Mucosa of rectum (tissue), 2 donors: ENCODE measurements around the gene PRR29.
A peak's percentile ranks its signal among the peaks of the same experiment; 100 is the strongest.
"Not testable (repeated sequence)": the region's sequence is repeated elsewhere in the genome, so short reads cannot be mapped to it uniquely, and the experiment has no call there.

Experiments used
- H3K27ac ChIP-seq, 2 donors: one replicate each; pipeline ENCODE4 v1.7.0; 2013; ENCODE audit warnings: inconsistent platforms in 2 of 2, low read depth in 2 of 2, low read length in 2 of 2
- H3K27me3 ChIP-seq, 2 donors: one replicate each; pipeline ENCODE4 v1.7.0; 2013; ENCODE audit warnings: low read length in 2 of 2; ENCODE audit not compliant: control insufficient read depth in 2 of 2, insufficient read depth in 2 of 2
- H3K36me3 ChIP-seq, 2 donors: one replicate each; pipeline ENCODE4 v1.7.0; 2013; ENCODE audit warnings: low read length in 2 of 2; ENCODE audit not compliant: control insufficient read depth in 2 of 2, insufficient read depth in 2 of 2
- H3K4me1 ChIP-seq, 2 donors: one replicate each; pipeline ENCODE4 v1.7.0; 2013; ENCODE audit warnings: low read length in 2 of 2, mild to moderate bottlenecking in 1 of 2; ENCODE audit not compliant: control insufficient read depth in 2 of 2, insufficient read depth in 2 of 2
- H3K4me3 ChIP-seq, 2 donors: one replicate each; pipeline ENCODE4 v1.7.0; 2013; ENCODE audit warnings: low read length in 2 of 2
- H3K9ac ChIP-seq, 2 donors: one replicate each; pipeline ENCODE4 v1.7.0; 2013; ENCODE audit warnings: low read length in 2 of 2, low read depth in 1 of 2, mild to moderate bottlenecking in 1 of 2
- H3K9me3 ChIP-seq, 2 donors: one replicate each; pipeline ENCODE4 v1.7.0; 2013; ENCODE audit warnings: low read length in 2 of 2; ENCODE audit not compliant: control insufficient read depth in 2 of 2
- donor health status: healthy.
- donor health status: Normal muscosa, but diverticular disease.

PRR29 gene

DNA sequence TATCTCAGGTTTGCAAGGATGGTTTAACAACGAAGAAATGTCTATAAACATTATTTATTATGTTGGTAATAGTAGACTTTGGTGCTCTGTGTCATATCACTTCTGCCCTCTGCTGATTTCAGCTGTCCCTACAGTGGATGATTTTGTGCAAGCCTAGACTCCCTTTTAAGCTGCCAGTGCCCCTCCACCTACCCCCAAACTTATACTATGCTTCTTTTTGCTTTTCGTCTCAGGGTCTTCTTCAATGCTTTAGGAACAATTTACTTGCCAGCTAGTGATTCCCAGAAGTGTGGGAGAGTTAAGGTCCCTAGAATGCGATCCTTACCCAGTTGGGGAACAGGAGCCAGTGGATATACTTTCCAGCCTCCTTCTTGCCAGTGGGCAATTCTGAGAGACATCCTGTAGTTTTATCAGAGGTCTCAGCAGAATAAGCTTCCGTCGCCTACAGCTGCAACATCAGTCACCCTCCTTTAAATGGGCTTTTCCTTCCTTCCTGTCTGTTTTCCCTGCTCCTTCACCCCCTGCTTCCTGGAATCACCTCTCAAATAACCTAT lies 18.2 kb downstream of the PRR29 start:
- peaks cover 8 to 9% of the 10 kb centered on the region in 2 donors for H3K4me1 ChIP-seq
- H3K36me3 ChIP-seq, result no peaks in the 10 kb centered on the region
- peak overlapping the region; percentile 12 to 13 for H3K27ac ChIP-seq
- H3K9me3 ChIP-seq, result no peaks in the 10 kb centered on the region
- peak overlapping the region in 1 of 2 donors; percentile 31 for H3K9ac ChIP-seq
- H3K27me3 ChIP-seq, result no peaks in the 10 kb centered on the region
- H3K4me3 ChIP-seq, result peak overlapping the region; percentile 19 to 29

DNA sequence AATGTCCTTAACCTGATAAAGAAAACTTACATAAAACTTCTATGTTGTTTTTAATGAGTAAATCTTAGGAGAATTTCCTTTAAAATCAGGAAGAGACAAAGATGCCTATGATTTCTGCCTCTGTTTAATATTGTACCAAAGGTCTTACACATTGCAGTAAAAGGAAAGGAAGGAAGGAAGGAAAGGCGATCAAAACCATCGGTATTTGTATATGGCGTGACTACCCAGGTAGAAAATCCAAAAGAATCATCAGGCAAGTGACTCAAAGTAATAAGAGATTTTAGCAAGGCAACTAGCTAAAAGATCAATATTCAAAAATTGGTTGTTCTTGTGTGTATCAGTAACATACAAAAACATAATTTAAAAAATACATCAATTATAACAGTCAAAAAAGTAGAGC lies 18.8 kb downstream of the PRR29 start:
- H3K9me3 ChIP-seq, result no peaks in the 10 kb centered on the region
- peak overlapping the region in 1 of 2 donors; percentile 26 for H3K9ac ChIP-seq
- H3K4me1 ChIP-seq, result peaks cover 8 to 9% of the 10 kb centered on the region in 2 donors
- H3K4me3 ChIP-seq, result no peak overlapping the region
- H3K27me3 ChIP-seq, result no peaks in the 10 kb centered on the region
- no peaks in the 10 kb centered on the region for H3K36me3 ChIP-seq
- H3K27ac ChIP-seq, result peak overlapping the region in 1 of 2 donors; percentile 12

DNA sequence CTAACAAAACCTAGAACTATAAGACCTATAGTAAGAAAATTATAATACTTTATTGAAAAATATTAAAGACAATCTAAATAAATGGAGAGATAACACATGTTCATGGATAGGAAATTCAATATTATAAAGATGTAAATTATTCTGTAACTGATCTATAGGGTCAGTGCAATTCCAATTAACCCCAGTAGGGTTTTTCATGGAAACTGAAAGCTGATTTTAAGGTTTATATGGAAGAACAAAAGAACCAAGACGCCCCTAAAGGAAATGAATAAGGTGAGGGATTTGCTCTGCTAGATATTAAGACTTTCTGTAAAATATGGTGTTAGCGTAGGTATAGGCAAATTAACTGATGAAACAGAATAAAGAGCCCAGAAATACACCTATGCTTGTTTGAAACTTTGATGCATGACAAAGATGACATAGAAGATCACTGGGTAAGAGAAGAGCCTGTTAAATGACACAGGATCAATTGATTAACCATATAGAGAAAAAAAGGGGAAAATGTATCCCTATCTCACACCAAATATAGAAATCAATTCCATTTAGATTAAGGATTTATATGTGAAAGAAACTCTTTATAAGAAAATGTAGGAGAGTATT lies 19.3 kb downstream of the PRR29 start:
- Histone ChIP-seq H3K36me3 (no peaks in the 10 kb centered on the region), H3K9me3 (no peaks in the 10 kb centered on the region), H3K4me1 (peaks cover 8 to 9% of the 10 kb centered on the region in 2 donors), H3K27ac (no peak overlapping the region), H3K4me3 (no peak overlapping the region), H3K9ac (no peak overlapping the region), H3K27me3 (no peaks in the 10 kb centered on the region)

DNA sequence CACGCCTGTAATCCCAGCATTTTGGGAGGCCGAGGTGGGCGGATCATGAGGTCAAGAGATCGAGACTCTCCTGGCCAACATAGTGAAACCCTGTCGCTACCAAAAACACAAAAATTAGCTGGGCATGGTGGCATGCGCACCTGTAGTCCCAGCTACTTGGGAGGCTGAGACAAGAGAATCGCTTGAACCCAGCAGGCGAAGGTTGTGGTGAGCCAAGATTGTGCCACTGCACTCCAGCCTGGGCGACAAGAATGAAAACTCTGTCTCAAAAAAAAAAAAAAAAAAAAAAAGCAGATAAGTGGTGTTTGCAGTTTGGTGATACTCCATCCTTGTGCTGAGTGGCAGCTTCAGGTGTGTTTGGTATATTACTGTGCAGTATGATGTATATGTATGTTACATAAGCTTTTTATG lies 21.4 kb downstream of the PRR29 start:
- H3K27me3 ChIP-seq, result not testable (repeated sequence)

DNA sequence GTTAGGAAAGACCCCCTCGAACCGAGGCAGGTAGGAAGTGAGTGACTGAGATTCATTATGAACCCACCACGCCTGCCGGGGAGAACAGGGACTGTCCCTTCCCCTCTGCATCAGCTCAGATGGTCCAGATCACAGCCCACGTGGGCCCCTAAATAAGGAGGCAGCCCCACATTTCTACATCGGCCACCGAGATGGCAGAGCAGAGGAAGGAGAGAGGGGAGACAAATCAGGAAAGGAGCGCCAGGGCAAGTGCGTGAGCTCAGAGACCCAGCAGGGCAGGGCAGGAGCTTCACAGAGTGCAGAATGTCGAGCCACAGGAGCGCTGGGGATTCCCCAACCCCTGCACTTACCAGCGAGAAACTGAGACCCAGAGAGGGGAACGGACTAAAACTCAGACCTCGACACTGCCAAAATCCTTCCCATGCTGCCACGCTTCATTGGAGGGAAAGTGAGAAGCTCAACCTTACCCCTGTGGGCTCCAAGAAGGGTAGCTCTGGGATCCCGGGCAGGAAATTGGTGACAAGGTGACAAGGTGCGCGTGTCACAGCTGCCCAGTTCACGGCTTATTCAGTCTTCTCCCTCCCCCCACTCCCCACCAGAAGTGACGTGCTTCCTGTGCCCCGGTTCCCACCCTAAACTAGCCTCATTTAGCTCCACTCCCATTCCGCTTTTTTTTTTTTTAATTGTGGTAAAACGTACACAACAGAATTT lies 22.1 kb downstream of the PRR29 start, which contains the start of gene ICAM2:
TSS of gene ICAM2 (minus strand) at position 578 of the 711 bp plus-strand sequence. CDS start 13,942 bp downstream, outside the sequence.
- H3K9ac ChIP-seq, result peak within 1 kb of the TSS; percentile 58 to 86
- no peaks in the 10 kb centered on the region for H3K9me3 ChIP-seq
- peaks cover 8 to 14% of the 10 kb centered on the region in 2 donors for H3K4me1 ChIP-seq
- H3K36me3 ChIP-seq, result no peaks in the 10 kb centered on the region
- no peaks in the 10 kb centered on the region for H3K27me3 ChIP-seq
- peak within 1 kb of the TSS; percentile 72 to 86 for H3K27ac ChIP-seq
- peak within 1 kb of the TSS; percentile 75 to 87 for H3K4me3 ChIP-seq

More for the DNA sequence above, 21.4 kb downstream of the PRR29 start:
- H3K9me3 ChIP-seq, H3K36me3 ChIP-seq: not testable (repeated sequence)
- peak overlapping the region in 1 of 2 donors; percentile 86 for H3K27ac ChIP-seq
- H3K4me3 ChIP-seq, result peak overlapping the region in 1 of 2 donors; percentile 87
- H3K4me1 ChIP-seq, result peaks cover 8 to 14% of the 10 kb centered on the region in 2 donors
- H3K9ac ChIP-seq, result peak overlapping the region; percentile 58 to 86

DNA sequence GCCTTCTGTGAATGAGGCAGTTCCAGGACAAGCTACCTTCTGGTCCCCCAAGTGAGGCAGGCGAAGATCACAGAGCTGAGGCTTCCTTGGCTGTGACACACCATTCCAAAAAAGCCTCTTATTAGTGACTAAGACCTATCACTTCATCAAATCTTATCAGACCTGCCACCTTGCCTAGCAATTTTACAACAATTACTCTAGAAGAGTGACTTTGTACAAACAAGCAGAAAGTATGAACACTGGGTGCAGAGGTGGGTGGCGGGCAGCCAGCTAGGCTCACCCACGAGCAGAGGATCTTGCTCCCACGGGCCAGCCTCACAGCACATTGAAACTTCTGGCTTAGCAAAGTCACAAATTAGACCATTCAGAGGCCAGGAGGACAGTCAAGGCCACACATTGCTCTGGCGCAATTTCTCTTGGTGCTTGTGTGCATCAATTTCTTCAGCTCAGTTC lies 24.5 kb downstream of the PRR29 start:
- no peak overlapping the region for H3K27ac ChIP-seq
- H3K4me1 ChIP-seq, result peaks cover 12 to 18% of the 10 kb centered on the region in 2 donors
- no peaks in the 10 kb centered on the region for H3K36me3 ChIP-seq
- no peaks in the 10 kb centered on the region for H3K27me3 ChIP-seq
- H3K4me3 ChIP-seq, result no peak overlapping the region
- no peaks in the 10 kb centered on the region for H3K9me3 ChIP-seq
- no peak overlapping the region for H3K9ac ChIP-seq

DNA sequence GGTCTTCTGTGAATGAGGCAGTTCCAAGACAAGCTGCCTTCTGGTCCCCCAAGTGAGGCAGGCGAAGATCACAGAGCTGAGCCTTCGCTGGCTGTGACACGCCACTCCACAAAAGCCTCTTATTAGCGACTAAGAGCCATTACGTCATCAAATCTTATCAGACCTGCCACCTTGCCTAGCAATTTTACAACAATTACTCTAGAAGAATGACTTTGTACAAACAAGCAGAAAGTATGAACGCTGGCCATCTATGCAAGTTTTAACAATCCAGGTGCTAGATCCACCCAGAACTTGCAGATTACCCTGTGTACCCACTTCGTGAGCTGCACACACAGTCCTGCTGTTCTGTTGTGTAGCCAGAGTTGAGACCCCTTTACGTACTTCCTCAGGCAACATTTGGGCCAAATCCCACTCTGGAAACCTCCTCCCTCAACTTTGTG lies 26.1 kb downstream of the PRR29 start:
- H3K4me1 ChIP-seq, result peaks cover 12 to 18% of the 10 kb centered on the region in 2 donors

DNA sequence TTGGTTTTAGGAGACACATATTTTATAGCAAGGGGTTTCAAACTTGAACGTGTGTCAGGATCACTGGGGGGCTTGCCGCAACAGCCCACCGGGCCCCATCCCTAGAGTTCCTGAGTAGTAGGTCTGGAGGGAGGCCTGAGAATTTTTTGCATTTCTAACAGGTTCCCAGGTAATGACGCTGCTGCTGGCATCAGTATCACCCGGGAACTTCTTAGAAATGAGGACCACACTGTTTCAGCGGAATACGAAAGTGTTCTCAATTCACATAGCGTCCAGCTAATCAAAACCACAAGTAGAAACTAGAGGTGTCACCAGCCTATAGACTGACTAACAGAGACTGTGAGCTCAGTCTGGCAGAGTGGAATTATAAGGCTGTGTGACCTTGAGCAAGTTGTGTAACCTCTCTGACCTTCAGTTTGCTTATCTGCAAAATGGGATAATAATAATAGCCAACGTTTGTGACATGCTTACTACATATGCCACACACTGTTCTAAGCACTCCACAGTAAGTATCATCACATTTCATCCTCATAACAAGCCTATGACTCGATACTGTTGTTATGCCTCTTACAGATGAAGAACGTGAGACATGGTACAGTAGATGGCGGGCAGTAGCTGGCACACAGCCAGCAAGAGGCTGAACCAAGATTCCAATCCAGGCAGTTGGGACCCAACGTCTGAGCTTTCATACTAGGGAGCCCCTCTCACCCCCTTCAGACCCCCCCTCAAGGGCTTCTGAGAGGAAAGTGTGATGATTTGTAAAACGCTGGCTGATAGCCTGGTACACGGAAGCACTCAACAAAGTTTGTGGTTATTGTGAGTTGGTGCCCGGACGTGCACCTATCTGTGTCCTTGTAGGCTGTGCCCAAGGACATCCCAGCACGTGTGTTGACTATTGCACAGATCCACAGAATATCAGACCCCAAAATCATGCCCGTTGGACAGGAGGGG lies 26.9 kb downstream of the PRR29 start:
- Histone ChIP-seq H3K9ac (peak overlapping the region in 1 of 2 donors; percentile 19), H3K27ac (peak overlapping the region in 1 of 2 donors; percentile 54), H3K4me3 (peak overlapping the region; percentile 22 to 69)

More for the DNA sequence above, 26.1 kb downstream of the PRR29 start:
- no peak overlapping the region for H3K27ac ChIP-seq
- H3K9me3 ChIP-seq, result no peaks in the 10 kb centered on the region
- H3K36me3 ChIP-seq, result no peaks in the 10 kb centered on the region
- H3K27me3 ChIP-seq, result no peaks in the 10 kb centered on the region
- H3K4me3 ChIP-seq, result no peak overlapping the region
- H3K9ac ChIP-seq, result no peak overlapping the region

DNA sequence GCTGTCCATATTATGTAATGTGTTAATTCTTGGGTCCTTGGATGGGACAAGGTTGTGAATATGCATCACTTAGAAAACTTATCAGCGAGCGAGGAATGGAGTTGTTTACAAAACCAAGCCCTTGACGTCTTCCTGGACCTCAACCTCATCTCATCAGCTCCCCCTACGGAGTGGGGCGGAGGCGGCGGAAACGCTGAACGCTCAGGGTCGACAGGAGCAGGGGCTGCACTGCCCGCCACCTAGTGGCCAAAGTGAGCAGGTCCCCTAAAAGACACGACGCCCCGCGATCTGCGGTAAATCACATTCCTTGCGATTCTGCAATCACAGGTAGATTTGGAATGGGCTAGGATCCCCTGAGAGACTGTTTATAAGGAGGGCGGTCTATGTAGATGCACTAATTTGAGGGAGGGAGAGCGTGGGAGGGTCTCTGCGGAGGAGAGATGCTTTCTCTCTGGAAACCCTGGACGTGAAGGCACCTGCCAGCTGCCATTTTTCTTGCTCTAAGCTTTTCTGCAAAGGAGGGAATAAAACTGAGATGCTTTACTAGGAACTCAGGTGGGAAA lies 27.7 kb downstream of the PRR29 start:
- H3K4me3 ChIP-seq, result peak overlapping the region; percentile 37 to 69
- H3K9me3 ChIP-seq, result no peaks in the 10 kb centered on the region
- no peaks in the 10 kb centered on the region for H3K36me3 ChIP-seq
- H3K27me3 ChIP-seq, result no peaks in the 10 kb centered on the region
- peak overlapping the region in 1 of 2 donors; percentile 54 for H3K27ac ChIP-seq
- peak overlapping the region in 1 of 2 donors; percentile 19 for H3K9ac ChIP-seq
- peaks cover 7 to 15% of the 10 kb centered on the region in 2 donors for H3K4me1 ChIP-seq

More for the DNA sequence above, 26.9 kb downstream of the PRR29 start:
- Histone ChIP-seq H3K27me3 (no peaks in the 10 kb centered on the region), H3K4me1 (peaks cover 9 to 18% of the 10 kb centered on the region in 2 donors), H3K36me3 (no peaks in the 10 kb centered on the region), H3K9me3 (no peaks in the 10 kb centered on the region)
